Measurements from ENCODE around the gene EFCAB12. TPM values are rescaled to one million over a fixed set of nuclear protein-coding genes. Genes with fewer than 3 reads are reported as not detected.

The EFCAB12 gene
- total and polyA plus RNA-seq, 7 donors = 0.04 to 0.30 TPM; not detected in 5

- H3K27ac ChIP-seq = no peak overlapping the region
- intact Hi-C loops (cut with DNase I) = no loop called here
- no peaks in the 10 kb centered on the region for H3K9me3 ChIP-seq
- 85 to 88% (median 86%) methylated on average over 4 of the region's 4 CpGs for WGBS, 3 donors
- no peaks in the 10 kb centered on the region for H3K27me3 ChIP-seq (ENCODE audit: insufficient read depth in 3 of 3, low read length in 2 of 3)
- DNase-seq (no peak), ATAC-seq (no peak)
- H3K4me3 ChIP-seq = no peak overlapping the region
- no peaks in the 10 kb centered on the region for H3K4me1 ChIP-seq
- H3K36me3 ChIP-seq (ENCODE audit: insufficient read depth in 1 of 2, low read depth in 1 of 2) = peaks cover 2 to 33% of the 10 kb centered on the region in 2 donors
- no peak for TF ChIP-seq CTCF (IDR thresholded peaks at IDR 0.05)
These were observed 45.3 kb upstream of the EFCAB12 start for GRCh38 chr3:129473769-129474152.

- DNase-seq = no peak
- no peak for ATAC-seq
- TF ChIP-seq CTCF (IDR thresholded peaks at IDR 0.05) = no peak
- no peaks in the 10 kb centered on the region for H3K9me3 ChIP-seq
- no peak overlapping the region for H3K4me3 ChIP-seq
- 83 to 91% (median 90%) methylated on average over 4 of the region's 4 CpGs for WGBS, 3 donors
- no peaks in the 10 kb centered on the region for H3K27me3 ChIP-seq (ENCODE audit: insufficient read depth in 3 of 3, low read length in 2 of 3)
- H3K4me1 ChIP-seq = no peaks in the 10 kb centered on the region
- H3K27ac ChIP-seq = no peak overlapping the region
- H3K36me3 ChIP-seq (ENCODE audit: insufficient read depth in 1 of 2, low read depth in 1 of 2) = peaks cover 2 to 30% of the 10 kb centered on the region in 2 donors
- intact Hi-C loops (cut with DNase I) = no loop called here
These were observed 44.8 kb upstream of the EFCAB12 start for GRCh38 chr3:129473067-129473768.

DNA sequence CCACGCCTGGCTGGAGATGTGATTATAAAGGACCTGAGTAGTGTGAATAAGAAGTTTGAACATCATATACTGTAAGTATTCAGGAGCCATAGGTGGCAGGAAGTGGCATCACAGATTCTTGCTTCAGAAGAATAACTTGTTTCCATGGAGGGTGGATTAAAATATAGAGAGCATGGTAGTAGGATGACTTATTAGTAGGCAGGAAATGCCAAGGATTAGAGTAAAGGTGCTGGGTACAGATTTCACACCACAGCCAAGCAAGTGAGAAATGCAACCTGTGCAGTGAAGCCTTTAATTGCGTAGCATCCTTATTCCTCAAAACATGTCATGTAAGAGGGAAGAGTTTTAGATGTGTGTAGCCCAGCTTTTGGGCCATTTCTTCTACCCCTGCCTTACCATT is 42.4 kb upstream of the EFCAB12 start:
- DNase-seq = no peak
- intact Hi-C loops (cut with DNase I) = no loop called here

DNA sequence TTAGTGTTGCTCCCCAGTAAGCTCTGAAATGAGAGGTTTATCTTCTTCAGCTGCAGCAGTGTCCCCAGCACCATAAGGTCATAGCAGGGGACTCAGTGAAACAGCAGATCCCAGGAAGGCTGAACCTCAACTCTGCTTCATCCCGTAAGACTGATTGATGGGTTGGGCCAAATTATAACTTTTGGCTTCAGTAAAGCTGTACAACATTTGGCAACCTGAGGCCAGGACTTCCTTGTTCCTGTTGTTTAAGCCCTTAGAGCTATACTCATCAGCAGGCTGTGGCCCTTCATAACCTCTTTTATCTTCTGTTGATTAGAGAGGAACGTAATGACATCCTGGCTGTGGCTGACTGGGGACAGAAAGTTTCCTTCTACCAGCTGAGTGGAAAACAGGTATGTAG is 40.6 kb upstream of the EFCAB12 start:
- 72 to 79% (median 73%) methylated on average over 2 of the region's 2 CpGs for WGBS, 3 donors
- DNase-seq (no peak), ATAC-seq (no peak)
- H3K4me3 ChIP-seq = no peak overlapping the region
- TF ChIP-seq CTCF (IDR thresholded peaks at IDR 0.05) = no peak
- peaks cover 2 to 9% of the 10 kb centered on the region in 2 donors for H3K36me3 ChIP-seq (ENCODE audit: insufficient read depth in 1 of 2, low read depth in 1 of 2)
- H3K9me3 ChIP-seq = no peaks in the 10 kb centered on the region
- no peak overlapping the region for H3K27ac ChIP-seq
- H3K27me3 ChIP-seq (ENCODE audit: insufficient read depth in 3 of 3, low read length in 2 of 3) = no peaks in the 10 kb centered on the region
- H3K4me1 ChIP-seq = no peaks in the 10 kb centered on the region
- intact Hi-C loops (cut with DNase I) = no loop called here

More for the DNA sequence above, 42.4 kb upstream of the EFCAB12 start:
- no peak for TF ChIP-seq CTCF (IDR thresholded peaks at IDR 0.05)
- Histone ChIP-seq H3K4me3 (no peak overlapping the region), H3K36me3 (ENCODE audit: insufficient read depth in 1 of 2, low read depth in 1 of 2) (peaks cover 2 to 9% of the 10 kb centered on the region in 2 donors), H3K4me1 (no peaks in the 10 kb centered on the region), H3K27me3 (ENCODE audit: insufficient read depth in 3 of 3, low read length in 2 of 3) (no peaks in the 10 kb centered on the region), H3K9me3 (no peaks in the 10 kb centered on the region), H3K27ac (no peak overlapping the region)
- no peak for ATAC-seq
- WGBS, 3 donors = 98 to 100% (median 100%) methylated on average over 2 of the region's 2 CpGs

DNA sequence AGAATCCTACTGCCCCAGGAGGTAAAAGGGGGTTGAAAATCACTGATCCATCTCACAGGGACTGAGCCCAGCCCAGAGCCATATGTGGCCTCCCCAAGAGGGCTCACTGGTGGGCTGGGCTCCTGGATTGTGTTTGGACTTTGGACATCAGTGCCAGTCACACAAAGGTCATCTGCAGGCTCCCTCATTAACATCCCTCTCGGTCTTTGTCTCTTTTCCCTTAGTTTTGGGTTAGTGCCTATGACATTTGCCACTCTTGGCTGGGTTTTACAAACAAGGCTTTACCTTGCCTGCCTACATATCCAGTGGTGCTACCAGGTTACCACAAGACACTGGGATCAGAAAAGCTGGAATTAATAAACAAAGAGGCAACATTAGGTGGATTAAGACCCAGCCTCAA is 39.5 kb upstream of the EFCAB12 start:
- ATAC-seq (no peak), DNase-seq (no peak)
- Histone ChIP-seq H3K36me3 (ENCODE audit: insufficient read depth in 1 of 2, low read depth in 1 of 2) (peaks cover 0 to 9% of the 10 kb centered on the region in 2 donors), H3K4me1 (no peaks in the 10 kb centered on the region), H3K4me3 (no peak overlapping the region), H3K27me3 (ENCODE audit: insufficient read depth in 3 of 3, low read length in 2 of 3) (no peaks in the 10 kb centered on the region), H3K9me3 (no peaks in the 10 kb centered on the region), H3K27ac (no peak overlapping the region)
- intact Hi-C loops (cut with DNase I) = no loop called here
- no peak for TF ChIP-seq CTCF (IDR thresholded peaks at IDR 0.05)
- 74 to 86% (median 76%) methylated on average over 1 of the region's 1 CpG for WGBS, 3 donors
